Lung microvascular endothelial cell (primary cell): ENCODE results near the gene MUTYH. TPM values are rescaled to one million over a fixed set of nuclear protein-coding genes. Genes with fewer than 3 reads are reported as not detected.

ENCODE experiments used
- DNase-seq, 2 donors: peaks; one replicate each; pipeline versions ENCODE4 v3.0.0 to v3.0.0-alpha.2; 2010; ENCODE audit warnings: low read depth in 2 of 2
- total RNA-seq: library from RNA; depleted of rRNA; stranded (reverse); fragments of >200 nt; gene quantifications from 2 replicates; pipeline ENCODE4 v1.2.1, GENCODE V29; 2014

Gene MUTYH
- total RNA-seq, 1 donor from 2014 or later = 7.3 TPM

DNA sequence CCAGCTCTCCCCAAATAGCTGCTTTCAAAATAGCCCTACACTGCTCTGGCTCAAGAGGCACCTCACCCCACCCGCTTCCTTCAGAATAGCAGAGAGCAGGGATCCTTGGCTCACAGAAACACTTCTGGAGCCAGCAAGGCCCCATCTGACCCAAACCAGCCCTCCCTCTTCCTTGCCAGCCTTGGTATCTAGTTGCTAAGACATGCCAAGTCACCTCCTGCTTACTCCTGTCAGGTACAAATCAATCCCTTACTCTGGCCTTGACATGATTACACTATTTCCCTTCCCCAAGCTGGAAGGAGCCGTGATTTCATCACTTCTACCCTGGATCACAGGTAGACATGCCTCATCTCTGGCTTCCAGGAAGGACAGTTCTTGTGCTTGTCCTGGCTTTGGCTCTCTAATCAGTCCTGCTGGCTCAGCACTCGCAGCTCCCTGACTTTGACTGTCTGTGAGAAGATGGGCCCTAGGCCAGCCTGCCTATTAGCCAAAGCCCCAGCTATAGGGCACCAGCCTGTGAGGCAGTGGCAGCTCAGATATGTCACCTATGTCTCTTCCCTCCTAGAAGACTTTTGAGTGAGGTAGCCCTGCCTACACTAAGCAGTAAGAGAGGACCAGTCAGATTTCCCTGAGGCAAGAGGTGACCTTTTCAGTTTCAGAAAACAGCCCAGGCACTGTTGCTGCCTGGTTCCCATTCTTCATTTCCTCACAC is 8.9 kb upstream of the MUTYH start:
- DNase-seq = no peak

GRCh38 chr1:45348609-45348965 is 8.3 kb upstream of the MUTYH start:
- no peak for DNase-seq

GRCh38 chr1:45348020-45348419 is 7.8 kb upstream of the MUTYH start:
- DNase-seq = no peak

DNA sequence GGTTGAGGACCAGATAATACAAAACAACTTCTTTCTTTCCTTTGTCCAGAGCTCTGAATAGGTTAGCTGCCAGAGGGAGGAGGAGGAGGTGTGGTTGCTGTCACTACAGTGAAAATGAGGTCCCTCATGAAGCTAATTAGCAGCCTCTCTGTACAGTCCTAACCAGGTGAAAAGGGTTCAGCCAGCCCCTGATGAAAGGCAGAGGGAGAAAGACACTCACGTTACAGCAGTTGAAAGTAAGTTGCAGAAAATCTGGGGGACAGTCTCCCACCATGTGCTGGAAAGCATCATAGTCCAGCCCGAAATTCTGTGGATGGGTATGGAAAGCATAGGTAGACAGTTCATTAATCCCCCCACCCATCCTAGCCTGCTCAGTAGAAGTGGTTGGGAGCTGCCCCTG is 6.2 kb upstream of the MUTYH start:
- DNase-seq = no peak

GRCh38 chr1:45345014-45345413 is 4.8 kb upstream of the MUTYH start:
- DNase-seq = no peak

DNA sequence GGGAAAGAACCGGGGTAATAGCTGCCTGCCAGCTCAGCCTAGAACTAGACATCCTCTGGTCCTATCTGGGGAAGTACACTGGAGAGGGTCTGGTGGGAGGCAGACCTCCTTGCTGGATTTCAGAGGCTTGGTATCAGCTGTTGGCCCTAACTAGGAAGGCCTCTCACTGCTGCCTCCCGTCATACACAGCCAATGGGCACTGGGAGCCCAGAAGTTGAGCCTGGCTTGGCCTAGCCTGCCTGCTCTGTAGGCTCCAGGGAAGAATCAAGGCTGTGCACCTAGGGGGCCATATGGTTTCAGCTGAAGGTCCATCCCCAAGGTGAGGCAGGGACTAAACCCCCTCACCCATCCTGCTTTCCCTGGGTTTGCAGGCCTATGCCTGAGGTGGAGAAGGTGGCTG is 4.3 kb upstream of the MUTYH start:
- DNase-seq = no peak

DNA sequence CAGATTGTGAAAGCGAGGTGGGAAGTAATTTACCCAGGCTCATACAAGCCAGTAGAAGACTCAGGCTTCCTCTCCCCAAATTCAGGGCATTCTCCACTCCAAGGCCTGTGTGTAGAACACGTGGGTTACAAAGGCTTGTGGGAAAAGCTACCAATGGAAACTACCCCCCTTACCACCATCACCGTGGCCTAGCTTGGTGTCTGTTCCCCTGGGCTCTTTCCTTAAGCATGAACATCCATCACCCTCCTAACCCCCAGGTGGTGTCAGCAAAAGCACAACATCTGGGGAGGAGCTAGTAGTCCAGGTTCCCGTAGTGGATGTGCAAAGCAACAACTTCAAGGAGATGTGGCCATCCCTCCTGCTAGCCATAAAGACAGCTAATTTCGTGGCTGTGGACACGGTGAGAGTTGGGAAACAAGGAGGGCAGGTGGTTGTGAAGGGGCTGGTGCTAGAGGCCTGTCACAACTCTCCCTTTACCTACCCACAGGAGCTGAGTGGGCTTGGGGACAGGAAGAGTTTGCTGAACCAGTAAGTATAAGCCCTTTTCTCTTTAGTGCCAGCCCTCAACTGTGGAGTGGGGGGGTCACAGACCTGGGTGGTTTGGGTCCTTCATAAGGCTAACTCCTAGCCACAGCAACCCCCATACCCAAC is 701 bp upstream of the MUTYH start:
- peak in 1 of 2 donors; percentile 17 for DNase-seq

DNA sequence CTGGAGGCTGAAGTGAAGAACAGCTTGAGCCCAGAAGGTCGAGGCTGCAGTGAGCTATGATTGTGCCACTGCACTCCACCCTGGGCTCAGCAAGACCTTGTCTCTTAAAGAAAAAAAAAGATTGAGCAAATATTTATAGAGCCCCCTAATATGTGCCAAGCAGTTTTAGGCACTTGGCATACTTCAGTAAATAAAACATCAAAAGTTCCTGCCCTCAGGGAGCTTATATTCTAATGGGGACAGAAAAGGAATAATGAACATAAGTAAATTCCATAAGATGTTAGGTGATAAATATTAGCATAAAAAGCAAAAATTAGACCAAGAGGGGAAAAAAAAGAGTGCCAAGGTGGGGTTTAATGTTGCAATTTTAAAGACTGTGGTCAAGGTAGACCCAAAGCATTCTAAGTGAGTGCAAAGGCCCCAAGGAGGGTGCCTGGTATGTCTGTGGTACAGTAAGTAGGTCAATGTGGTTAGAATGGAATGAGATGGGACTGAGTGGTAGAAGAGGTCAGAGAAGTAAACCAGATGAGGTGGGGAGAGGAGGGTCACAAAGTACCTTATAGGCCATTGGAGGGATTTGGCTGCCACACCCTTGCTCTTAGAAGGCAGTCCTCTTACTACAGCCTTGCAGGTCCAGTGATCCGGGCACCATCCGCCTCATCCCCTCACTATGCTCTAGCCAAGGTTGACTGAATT is 2.5 kb downstream of the MUTYH start:
- DNase-seq = no peak

GRCh38 chr1:45335855-45336324 is 4.3 kb downstream of the MUTYH start:
- no peak for DNase-seq

DNA sequence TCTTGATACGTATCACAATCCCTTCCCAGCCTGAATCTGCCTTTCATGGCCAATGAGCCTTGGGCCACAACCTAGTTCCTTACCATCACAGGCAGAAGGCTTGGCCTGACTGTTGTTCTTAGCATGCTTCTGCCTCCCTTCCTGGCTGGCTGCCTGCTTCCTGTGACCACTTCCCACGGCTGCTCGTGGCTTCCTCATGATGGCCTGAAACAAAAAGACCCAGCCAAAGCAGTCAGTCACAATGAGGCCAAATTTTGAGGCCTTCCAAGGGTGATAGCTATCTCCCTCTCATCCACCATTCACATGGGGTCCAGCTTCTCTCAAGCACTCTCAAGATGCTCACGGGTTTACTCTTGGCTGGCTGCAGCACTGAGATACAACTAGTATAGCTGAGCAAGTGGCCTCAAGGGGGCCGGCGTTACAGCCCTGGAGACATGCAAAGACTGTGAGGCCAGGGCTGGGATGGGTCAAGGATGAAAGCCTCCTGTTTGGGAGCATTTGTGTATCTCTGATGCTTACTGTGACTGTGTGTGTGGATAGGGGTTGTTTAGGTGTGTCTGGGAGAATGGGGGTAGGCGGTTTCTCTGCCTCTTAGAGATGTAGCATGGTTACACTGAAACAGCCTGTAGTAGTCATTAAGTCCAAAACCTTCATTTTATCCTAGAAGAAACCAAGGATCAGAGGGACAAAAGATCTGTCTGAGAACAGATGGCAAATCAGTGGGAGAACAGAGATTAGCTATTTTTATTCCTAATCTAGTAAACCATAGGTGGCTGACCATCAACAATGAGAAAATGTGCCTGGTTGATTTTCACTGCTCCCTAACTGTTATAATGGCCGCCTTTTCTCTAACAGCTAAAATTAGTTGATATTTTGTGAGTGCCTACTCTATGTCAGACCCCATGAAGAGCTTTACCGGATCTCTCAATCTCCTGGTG is 5.7 kb downstream of the MUTYH start:
- peak; percentile 41 to 72 for DNase-seq

GRCh38 chr1:45332346-45332720 is 7.9 kb downstream of the MUTYH start:
- no peak for DNase-seq

DNA sequence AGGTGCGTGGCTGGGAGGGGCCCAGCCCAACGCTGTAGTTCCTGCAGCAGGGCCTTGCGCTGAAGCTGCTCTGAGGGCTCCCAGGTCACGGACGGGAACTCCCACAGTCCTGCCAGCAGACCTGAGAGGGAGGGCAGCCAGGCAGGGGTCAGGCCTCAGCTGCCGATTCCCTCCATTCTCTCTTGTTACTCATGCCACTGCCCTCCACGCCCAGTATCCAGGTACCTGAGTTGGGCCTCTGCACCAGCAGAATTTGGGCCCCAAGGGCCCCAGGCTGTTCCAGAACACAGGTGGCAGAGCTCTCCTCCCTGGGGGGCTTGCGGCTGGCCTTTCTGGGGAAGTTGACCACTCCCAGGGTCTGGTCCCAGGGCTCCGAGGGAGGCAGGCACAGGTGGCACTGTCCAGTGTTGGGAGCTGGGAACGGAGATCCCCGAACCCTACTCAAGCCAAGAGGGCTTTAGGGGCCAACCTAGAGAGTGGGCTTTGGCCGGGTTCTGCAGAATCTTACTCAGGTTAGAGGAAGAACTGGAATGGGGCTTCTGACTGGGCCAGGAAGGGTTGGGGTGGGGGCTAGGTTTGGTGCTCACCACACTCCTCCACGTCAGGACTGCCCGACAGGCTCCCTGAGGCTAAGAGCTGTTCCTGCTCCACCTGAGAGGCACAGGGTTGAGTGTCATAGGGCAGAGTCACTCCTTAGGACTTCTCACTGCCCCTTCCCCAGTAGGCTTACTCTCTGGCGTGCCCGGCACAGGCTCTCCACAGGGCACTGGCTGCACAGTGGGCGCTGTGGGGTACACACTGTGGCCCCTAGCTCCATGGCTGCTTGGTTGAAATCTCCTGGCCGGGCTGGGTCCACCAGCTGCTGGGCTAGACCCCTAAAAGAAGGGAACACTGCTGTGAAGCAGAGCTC is 8.5 kb downstream of the MUTYH start:
- DNase-seq = no peak

GRCh38 chr1:45329445-45329844 is 10.8 kb downstream of the MUTYH start:
- DNase-seq = no peak

DNA sequence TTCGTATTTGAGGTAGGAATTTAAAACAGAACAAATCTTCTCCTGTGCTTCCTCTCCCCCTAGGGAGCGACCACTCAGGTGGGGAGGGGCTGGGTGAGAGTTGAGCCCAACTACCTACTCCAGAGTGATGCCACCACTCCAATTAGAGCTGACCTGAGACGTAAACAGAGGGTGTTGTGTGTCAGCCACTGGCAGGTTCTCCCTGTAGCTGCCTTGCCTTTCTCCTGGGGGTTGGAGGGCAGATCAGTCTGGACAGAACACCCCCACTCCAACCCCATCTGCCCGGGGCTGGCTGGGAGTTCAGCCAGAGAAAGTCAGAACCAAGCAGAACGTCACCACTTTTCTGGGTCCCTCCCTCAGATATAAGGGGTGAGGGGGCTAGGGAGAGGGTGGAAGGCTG is 11.6 kb downstream of the MUTYH start:
- DNase-seq = no peak

- no peak for DNase-seq
Observed at GRCh38 chr1:45327644-45328515, 12.4 kb downstream of the MUTYH start.

DNA sequence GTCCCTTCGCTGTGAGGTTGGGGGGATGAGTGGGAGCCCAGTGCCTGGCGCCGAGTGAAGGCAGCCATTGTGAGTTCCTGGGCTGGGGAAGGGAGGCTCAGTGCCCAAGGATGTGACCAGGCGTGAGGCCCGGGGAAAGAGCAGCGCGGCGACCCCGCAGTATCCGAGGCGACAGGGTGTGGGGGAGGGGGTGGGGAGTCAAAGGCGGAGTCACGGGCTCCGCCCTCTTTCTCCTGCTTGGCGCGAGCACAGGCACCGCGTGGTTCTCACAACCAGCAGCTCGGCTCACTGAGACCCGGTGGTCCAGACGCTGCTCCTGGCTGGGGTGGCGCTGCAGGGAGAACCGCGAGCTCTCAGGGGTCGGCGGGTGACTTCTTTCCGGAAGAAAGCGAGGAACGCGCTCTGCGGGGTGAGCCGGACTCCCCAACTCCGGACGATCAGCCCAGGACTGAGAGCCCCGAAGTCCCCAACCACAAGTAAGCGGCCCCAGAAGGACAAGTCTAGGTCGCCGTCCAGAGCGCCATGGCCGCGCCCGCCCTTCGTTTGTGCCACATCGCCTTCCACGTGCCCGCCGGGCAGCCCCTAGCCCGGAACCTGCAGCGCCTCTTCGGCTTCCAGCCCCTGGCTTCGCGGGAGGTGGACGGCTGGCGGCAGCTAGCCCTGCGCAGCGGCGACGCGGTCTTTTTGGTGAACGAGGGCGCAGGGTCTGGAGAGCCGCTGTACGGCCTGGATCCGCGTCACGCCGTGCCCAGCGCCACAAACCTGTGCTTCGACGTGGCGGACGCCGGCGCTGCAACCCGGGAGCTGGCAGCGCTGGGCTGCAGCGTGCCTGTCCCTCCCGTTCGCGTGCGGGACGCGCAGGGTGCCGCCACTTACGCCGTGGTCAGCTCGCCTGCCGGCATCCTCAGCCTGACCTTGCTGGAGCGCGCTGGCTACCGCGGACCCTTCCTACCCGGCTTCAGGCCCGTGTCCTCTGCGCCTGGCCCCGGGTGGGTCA is 13.3 kb downstream of the MUTYH start, which contains the start of gene HPDL:
Gene HPDL (plus strand): TSS at position 269 of the 997 bp plus-strand sequence. CDS start 254 bp downstream, at position 523.
- peak; percentile 41 to 48 for DNase-seq

- DNase-seq = peak in 1 of 2 donors; percentile 10
Observed at GRCh38 chr1:45325851-45326506, 14.3 kb downstream of the MUTYH start.
